HL-60/S4 (cell line): ENCODE measurements around the gene ABHD14A.
"Not testable (repeated sequence)": the region's sequence is repeated elsewhere in the genome, so short reads cannot be mapped to it uniquely, and the experiment has no call there.

Experiments
- in situ Hi-C: fragments of 300-500 bp; cut with MboI; formaldehyde crosslinking; loops from 2 replicates; pipeline ENCODE4 v1.14.3; 2022; ENCODE audit warnings: low sequenced_read_pairs

The ABHD14A gene

GRCh38 chr3:51970606-51971300 lies 4.1 kb upstream of the ABHD14A start:
- in situ Hi-C loops: no loop called here

- in situ Hi-C loops: no loop called here
Measured at GRCh38 chr3:51971350-51971749, 3.5 kb upstream of the ABHD14A start.

GRCh38 chr3:51974277-51974962 lies 444 bp upstream of the ABHD14A start:
- in situ Hi-C loops: no loop called here

- in situ Hi-C loops: no loop called here
Measured at GRCh38 chr3:51975852-51976549, 1.1 kb downstream of the ABHD14A start.

GRCh38 chr3:51977446-51978142 lies 2.7 kb downstream of the ABHD14A start:
- in situ Hi-C loops: no loop called here

- in situ Hi-C loops: no loop called here
Measured at GRCh38 chr3:51978143-51978502, 3.3 kb downstream of the ABHD14A start.

- in situ Hi-C loops: no loop called here
Measured at GRCh38 chr3:51980253-51980652, 5.4 kb downstream of the ABHD14A start.

GRCh38 chr3:51982352-51982837 lies 7.5 kb downstream of the ABHD14A start:
- in situ Hi-C loops: no loop called here

GRCh38 chr3:51982838-51983577 lies 8.1 kb downstream of the ABHD14A start, which contains the start of gene ACY1:
Gene ACY1, plus strand, starts transcription at chr3:51983535. Its CDS starts 530 bp downstream, at chr3:51984065.
- in situ Hi-C loops: no loop called here

- in situ Hi-C loops: no loop called here
Measured at GRCh38 chr3:51983578-51984268, 8.9 kb downstream of the ABHD14A start.

GRCh38 chr3:51984269-51984647 lies 9.4 kb downstream of the ABHD14A start:
- in situ Hi-C loops: no loop called here

- in situ Hi-C loops: no loop called here
Measured at GRCh38 chr3:51985063-51985462, 10.2 kb downstream of the ABHD14A start.

GRCh38 chr3:51986010-51986947 lies 11.4 kb downstream of the ABHD14A start:
- in situ Hi-C loops: no loop called here

GRCh38 chr3:51987568-51987967 lies 12.7 kb downstream of the ABHD14A start:
- in situ Hi-C loops: no loop called here

GRCh38 chr3:51988286-51989146 lies 13.7 kb downstream of the ABHD14A start:
- in situ Hi-C loops: no loop called here

GRCh38 chr3:51990501-51990971 lies 15.7 kb downstream of the ABHD14A start:
- in situ Hi-C loops: not testable (repeated sequence)

GRCh38 chr3:51992017-51992682 lies 17.3 kb downstream of the ABHD14A start:
- in situ Hi-C loops: no loop called here
